Dedifferentiated amniotic fluid mesenchymal stem cell (primary cell): Measurements from ENCODE around the gene RUNX1.

ENCODE experiments used
- DNase-seq: peaks from one replicate; pipeline ENCODE4 v3.0.0-alpha.2; 2016; ENCODE audit errors: extremely low spot score

RUNX1 gene

GRCh38 chr21:34825948-34826548 is 223.1 kb downstream of the RUNX1 start:
- no peak for DNase-seq

DNA sequence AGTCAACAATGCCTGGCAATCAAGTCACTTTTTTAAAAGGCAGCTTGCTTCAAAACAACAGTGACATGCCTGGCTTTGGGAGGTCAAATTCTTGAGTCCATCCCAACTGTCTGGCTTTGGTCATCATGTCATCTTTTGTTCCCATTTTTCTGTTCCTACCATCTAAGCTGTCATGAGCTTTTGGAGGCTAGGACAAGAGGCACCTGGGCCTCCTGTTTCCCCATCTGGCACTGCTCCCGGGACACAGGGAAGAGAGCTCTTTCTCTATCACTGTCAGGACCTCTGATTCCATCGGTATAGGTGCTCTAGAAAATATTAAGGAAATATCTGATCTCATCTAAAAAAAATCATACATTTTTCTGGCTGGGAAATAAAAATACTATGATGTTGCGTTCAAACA is 224.0 kb downstream of the RUNX1 start:
- DNase-seq = no peak

GRCh38 chr21:34824314-34824713 is 224.8 kb downstream of the RUNX1 start:
- no peak for DNase-seq

DNA sequence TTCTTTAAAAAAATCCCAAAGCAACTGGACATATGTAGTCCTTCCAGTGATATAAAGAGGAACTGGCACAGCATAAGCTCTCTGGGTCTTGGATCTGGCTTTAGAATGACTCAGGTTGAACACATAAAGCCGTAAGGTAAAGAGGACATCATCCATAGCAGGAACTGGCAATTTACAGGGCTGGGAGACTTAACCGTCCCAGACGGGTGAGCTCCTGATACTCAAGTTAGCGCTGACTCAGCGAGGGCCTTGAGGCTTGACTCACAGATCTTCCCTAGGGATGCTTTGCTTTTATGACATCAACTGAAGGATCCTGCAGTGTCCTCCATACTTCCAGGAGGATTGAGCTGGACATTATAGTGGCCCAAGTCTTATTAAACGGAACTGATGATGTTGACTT is 226.2 kb downstream of the RUNX1 start:
- DNase-seq = no peak

DNA sequence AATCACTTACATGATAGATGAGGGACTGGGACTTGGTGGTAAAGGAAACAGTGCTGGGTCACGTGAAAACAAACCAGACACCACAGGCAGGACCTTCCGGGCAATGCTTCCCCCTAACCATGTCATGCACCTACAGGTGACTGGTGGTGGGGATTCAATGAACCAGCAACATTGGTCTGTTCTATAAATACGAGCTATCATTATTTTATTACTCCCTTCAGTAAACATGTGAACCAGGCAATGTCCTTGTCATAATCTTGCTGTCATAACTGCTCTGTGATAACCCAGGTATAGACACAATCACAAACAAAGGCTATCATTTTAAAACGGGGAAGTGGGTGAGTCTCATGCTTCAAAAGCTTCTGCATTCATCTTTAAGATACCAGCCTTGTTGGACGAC is 226.9 kb downstream of the RUNX1 start:
- DNase-seq = no peak

DNA sequence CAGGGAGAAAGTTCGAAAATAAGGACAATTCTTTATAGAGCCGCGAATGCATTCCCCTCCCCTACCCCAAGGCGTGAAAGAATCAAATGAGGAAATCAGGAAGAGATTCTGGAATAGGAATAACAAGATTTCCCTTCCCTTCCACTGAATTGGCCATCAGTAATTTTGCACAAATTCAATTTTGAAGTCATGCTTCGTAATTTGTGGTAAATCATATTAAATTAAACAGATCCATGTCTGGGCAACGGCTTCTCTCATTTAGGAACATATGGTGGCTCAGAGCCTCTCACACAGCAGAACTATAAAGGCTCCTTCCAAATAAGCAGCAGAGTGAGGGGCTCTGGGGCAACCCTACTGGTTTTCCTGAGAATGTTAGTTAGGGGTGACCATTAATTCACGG is 227.4 kb downstream of the RUNX1 start:
- no peak for DNase-seq

DNA sequence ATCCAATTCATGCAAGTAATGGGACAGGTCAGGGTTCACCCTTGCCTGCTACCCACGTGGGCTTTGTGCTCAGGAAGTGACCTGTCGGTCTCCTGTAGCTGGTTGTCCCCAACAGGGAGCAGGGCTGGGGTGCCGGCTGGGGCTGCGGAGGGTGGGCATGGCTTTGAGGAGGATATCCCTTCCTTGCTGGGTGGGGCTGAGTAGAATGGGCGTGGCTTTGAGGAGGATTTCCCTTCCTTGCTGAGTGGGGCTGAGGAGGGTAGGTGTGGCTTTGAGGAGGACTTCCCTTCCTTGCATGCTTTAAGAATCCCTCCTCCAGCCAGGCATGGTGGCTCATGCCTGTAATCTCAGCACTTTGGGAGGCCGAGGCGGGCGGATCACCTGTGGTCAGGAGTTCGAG is 229.1 kb downstream of the RUNX1 start:
- no peak for DNase-seq

- no peak for DNase-seq
These were observed 229.6 kb downstream of the RUNX1 start for GRCh38 chr21:34819357-34819999.

DNA sequence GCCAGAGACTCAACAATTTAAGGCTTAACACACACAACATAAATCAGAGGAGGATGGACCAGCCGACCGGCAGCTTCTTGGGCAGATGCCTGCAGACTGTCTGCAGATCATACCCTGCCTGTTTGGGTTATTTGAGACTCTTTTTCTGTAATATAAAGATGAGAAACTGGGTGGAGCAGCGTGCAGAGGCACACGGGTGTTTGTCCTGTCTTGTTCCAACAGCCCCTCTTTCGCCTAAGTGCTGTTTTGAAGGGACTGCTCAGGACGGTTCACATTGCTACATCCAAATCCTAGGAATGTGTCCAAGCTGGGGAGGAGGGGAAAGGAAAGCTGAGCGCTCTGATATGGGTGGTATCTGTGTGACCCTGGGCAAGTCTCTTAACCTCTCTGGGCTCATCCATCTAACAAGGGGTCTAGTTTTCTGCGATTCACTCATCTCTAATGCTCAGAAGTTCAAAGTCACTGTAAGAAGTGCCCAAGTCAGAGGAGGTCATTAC is 230.4 kb downstream of the RUNX1 start:
- no peak for DNase-seq

DNA sequence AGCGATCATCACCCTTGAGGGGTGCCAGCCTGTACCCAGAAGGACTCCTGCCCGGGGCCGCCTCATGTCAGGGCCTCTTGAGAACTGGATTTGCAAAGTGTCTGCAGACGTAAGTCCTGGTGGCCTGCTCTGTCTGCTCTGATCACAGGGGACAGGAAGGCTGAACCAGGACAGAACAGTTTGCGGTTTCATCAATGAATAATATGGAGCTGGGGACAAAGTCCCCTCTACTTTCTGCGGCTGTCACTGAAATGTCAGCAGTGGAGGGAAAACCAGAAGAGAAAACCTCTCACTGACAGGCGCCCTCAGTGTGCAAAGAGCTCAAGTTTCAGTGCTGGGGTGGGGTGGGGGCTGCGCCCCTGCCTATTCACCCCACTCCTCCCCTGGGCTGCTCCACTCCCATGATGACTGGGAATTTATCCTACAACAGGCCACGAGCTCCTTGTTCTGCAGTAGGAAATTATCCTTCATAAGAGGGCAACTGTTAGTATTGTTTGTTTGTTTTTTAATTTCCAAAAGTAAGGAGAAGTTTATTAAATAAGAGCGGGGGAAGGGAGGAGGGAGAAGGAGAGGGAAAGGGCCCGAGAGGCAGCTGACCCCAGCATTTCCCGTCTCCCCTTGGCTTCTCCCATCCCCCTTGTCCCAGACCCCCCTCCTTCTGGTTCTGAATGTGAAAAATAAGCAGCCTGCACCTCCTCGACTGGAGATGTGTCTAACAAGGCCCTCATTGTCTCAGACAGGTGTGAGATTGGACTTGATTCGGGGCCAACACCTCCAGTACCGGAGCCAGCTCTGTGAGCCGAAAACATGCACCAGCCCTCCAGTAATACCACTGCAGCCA is 231.1 kb downstream of the RUNX1 start:
- DNase-seq = no peak

- DNase-seq = no peak
These were observed 233.0 kb downstream of the RUNX1 start for GRCh38 chr21:34815831-34816705.

DNA sequence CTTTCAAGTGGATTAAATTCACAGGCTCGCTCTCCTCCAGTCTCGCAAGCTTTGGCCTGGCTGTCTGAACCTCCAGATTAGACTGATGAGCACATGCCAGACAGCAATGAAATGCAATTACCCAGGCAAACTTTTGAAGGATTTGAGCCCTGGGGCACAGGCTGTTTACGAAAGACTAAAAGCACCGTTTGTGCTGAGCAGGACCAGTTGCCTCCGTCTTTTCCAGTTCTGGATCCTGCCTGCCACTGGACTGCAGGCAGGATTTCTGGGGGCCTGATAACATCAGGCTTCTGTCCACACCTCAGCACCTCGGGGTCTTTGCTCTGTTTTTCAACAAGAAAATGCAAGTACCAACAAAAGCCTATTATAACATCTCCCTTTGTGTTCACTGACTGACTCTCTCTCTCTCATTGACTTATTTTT is 234.6 kb downstream of the RUNX1 start:
- DNase-seq = no peak

DNA sequence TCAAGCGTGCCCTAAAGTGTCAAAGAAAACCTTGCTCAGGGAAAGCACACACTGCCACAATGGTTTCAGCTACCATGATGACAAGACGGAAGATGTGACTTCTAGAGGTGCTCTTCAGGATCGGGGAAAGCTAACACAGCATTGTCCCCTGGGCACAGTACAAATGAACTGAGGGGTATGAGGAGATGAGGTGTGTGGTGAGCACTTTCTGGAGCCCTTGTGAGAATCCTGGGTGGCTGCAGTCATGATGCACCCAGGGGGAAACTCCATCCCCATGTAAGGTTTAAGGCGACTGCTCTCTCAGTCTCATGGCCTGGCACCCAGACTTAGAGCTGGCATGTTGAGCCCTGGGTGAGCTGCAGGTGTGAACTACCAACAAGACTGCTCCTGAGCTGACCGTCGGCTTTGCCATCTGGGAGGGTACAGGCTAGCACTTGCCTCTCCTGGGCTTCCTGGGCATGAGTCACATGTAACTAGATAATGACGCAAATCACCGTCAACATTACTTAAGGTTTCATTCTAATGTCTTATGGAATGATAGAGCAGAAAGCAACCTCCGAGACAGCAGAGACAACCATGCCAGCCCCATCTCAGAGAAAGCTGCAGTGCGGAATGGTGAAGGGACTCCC is 235.7 kb downstream of the RUNX1 start:
- no peak for DNase-seq

- peak; percentile 85 for DNase-seq
These were observed 236.4 kb downstream of the RUNX1 start for GRCh38 chr21:34812504-34813265.

DNA sequence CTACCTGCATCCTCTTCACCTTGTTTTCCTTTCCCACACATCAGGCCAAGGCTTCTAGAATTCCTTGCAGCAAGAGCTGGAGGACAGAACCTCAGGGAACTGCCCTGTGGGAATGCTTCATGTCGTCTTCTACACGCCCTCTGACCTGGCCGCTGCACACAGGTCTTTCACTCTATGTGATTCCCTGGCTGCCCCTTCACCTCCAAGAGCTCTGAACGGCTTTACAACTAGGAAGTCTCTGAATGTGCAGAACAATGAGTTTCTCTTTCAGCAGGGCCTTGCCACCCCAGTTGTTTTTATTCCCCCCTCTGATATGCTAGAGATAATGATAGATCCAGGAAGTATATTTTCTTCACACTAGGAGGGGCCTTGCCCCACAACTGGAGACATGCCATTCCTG is 237.7 kb downstream of the RUNX1 start:
- no peak for DNase-seq

GRCh38 chr21:34810786-34811185 is 238.3 kb downstream of the RUNX1 start:
- no peak for DNase-seq

DNA sequence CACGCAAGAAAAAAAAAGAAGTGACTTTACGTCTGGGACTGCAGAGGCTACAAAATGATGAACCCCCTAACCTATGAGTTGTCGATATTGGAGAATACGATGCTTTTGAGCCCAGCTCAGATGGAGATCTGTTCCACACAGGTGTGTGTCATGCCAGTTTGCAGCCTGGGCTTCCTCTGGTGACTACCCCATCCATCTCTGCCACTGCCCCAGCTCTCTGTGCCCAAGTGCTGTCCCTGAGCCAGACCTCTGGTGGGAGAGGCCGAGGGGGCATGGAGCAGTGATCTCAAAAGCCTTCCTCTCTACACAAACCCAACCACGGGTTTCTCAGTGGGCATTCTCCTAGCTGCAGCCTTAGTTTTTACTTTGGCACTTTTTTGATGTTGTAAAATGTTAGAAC is 239.3 kb downstream of the RUNX1 start:
- DNase-seq = no peak

GRCh38 chr21:34808569-34809204 is 240.4 kb downstream of the RUNX1 start:
- DNase-seq = no peak

DNA sequence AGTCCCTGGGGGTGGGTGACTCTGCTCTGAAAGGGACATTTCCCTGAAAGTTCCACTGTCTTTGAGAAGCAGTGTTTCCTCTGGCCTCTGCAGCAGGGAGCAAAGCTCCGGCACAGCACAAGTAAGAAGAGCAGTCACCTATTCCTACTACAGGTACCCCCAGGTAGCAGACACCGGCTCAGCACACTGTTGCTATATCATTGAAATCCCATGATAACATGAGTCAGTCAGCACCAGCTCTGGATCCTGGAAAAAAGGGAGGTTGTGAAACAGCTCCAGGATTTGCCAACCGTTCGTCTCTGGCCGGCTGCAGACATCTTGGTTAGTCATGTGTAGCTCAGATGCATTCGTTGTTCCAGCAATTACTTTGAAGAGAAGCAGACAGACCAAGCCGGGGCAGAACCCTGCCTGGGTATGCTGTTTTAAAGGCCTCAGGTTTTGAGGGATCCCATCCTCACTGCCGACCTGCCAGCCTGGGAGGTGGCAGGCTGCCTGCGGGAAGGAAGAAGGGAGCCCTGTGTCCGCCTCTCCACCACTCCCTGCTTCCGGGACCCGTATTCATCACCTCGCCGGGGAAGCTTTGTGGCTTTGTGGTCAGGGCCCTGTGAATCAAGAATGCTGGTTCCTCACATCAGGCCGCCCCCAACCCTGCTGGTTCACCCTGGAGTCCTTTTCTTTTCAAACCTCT is 241.1 kb downstream of the RUNX1 start:
- peak; percentile 77 for DNase-seq
